ENCODE measurements around the gene ANAPC7.
"Not testable (repeated sequence)": the region's sequence is repeated elsewhere in the genome, so short reads cannot be mapped to it uniquely, and the experiment has no call there.

ANAPC7 gene

GRCh38 chr12:110367181-110367864 is 36.2 kb downstream of the ANAPC7 start:
- ChIA-PET POLR2A (no interaction called here), CTCF (interaction anchor here (0.7 to 1.5 kb wide), 2 partner anchors 64 to 83 kb away, joined by 5 to 6 read pairs; partner anchors contain the start of gene ARPC3)
- DNase-seq (ENCODE audit: extremely low spot score) = no peak
- TF ChIP-seq SUZ12 (IDR thresholded peaks at IDR 0.05) (no peak), L3MBTL2 (conservative IDR thresholded peaks at IDR 0.05) (no peak), ZNF384 (IDR thresholded peaks at IDR 0.05) (no peak), LEF1 (IDR thresholded peaks at IDR 0.05; ENCODE audit: borderline replicate concordance) (no peak), ELF4 (IDR thresholded peaks at IDR 0.05) (no peak), BHLHE40 (IDR thresholded peaks at IDR 0.05; ENCODE audit: borderline replicate concordance) (no peak), SP1 (IDR thresholded peaks at IDR 0.05) (no peak), ARNT (IDR thresholded peaks at IDR 0.05) (no peak), NFRKB (IDR thresholded peaks at IDR 0.05) (no peak), CTBP1 (IDR thresholded peaks at IDR 0.05; ENCODE audit: borderline replicate concordance) (no peak), HDGF (IDR thresholded peaks at IDR 0.05; ENCODE audit: borderline replicate concordance) (no peak), PKNOX1 (IDR thresholded peaks at IDR 0.05) (no peak), TARDBP (IDR thresholded peaks at IDR 0.05) (no peak), FOXK2 (IDR thresholded peaks at IDR 0.05) (no peak), FOXM1 (IDR thresholded peaks at IDR 0.05; ENCODE audit: borderline replicate concordance) (no peak), FOXA1 (IDR thresholded peaks at IDR 0.05) (no peak)

GRCh38 chr12:110366321-110367142 is 37.0 kb downstream of the ANAPC7 start:
- TF ChIP-seq ZNF384 (IDR thresholded peaks at IDR 0.05) (no peak), CTBP1 (IDR thresholded peaks at IDR 0.05; ENCODE audit: borderline replicate concordance) (no peak), FOXA1 (IDR thresholded peaks at IDR 0.05) (no peak), BHLHE40 (IDR thresholded peaks at IDR 0.05; ENCODE audit: borderline replicate concordance) (no peak), SUZ12 (IDR thresholded peaks at IDR 0.05) (no peak), ELF4 (IDR thresholded peaks at IDR 0.05) (no peak), ARNT (IDR thresholded peaks at IDR 0.05) (no peak), NFRKB (IDR thresholded peaks at IDR 0.05) (no peak), FOXM1 (IDR thresholded peaks at IDR 0.05; ENCODE audit: borderline replicate concordance) (no peak), TARDBP (IDR thresholded peaks at IDR 0.05) (no peak), L3MBTL2 (conservative IDR thresholded peaks at IDR 0.05) (no peak), HDGF (IDR thresholded peaks at IDR 0.05; ENCODE audit: borderline replicate concordance) (no peak), FOXK2 (IDR thresholded peaks at IDR 0.05) (no peak), SP1 (IDR thresholded peaks at IDR 0.05) (no peak), PKNOX1 (IDR thresholded peaks at IDR 0.05) (no peak), LEF1 (IDR thresholded peaks at IDR 0.05; ENCODE audit: borderline replicate concordance) (no peak)
- no peak for DNase-seq (ENCODE audit: extremely low spot score)
- CTCF ChIA-PET = interaction anchor here (0.7 to 1.5 kb wide), 2 partner anchors 65 to 83 kb away, joined by 5 to 6 read pairs; partner anchors contain the start of gene ARPC3
- POLR2A ChIA-PET = no interaction called here

- POLR2A ChIA-PET = no interaction called here
Observed at GRCh38 chr12:110365489-110366320, 37.8 kb downstream of the ANAPC7 start.

GRCh38 chr12:110361216-110361615 is 42.3 kb downstream of the ANAPC7 start:
- ChIA-PET CTCF (no interaction called here), POLR2A (no interaction called here)
- DNase-seq (ENCODE audit: extremely low spot score) = no peak
- TF ChIP-seq BHLHE40 (IDR thresholded peaks at IDR 0.05; ENCODE audit: borderline replicate concordance) (no peak), FOXA1 (IDR thresholded peaks at IDR 0.05) (no peak), SUZ12 (IDR thresholded peaks at IDR 0.05) (no peak), LEF1 (IDR thresholded peaks at IDR 0.05; ENCODE audit: borderline replicate concordance) (no peak), ZNF384 (IDR thresholded peaks at IDR 0.05) (no peak), PKNOX1 (IDR thresholded peaks at IDR 0.05) (no peak), CTBP1 (IDR thresholded peaks at IDR 0.05; ENCODE audit: borderline replicate concordance) (no peak)

More at GRCh38 chr12:110365489-110366320, 37.8 kb downstream of the ANAPC7 start:
- no peak for TF ChIP-seq TARDBP (IDR thresholded peaks at IDR 0.05)
- no peak for TF ChIP-seq LEF1 (IDR thresholded peaks at IDR 0.05; ENCODE audit: borderline replicate concordance)
- no peak for TF ChIP-seq ARNT (IDR thresholded peaks at IDR 0.05)
- CTCF ChIA-PET = no interaction called here
- no peak for DNase-seq (ENCODE audit: extremely low spot score)

- POLR2A ChIA-PET = not testable (repeated sequence)
- CTCF ChIA-PET = interaction anchor here (0.6 kb wide), 2 partner anchors 85 to 193 kb away, joined by 3 to 6 read pairs; no protein-coding TSS in a partner anchor
- peak; percentile 38 for DNase-seq (ENCODE audit: extremely low spot score)
- peak; percentile 53; the same call in 1 of the 2 replicates for TF ChIP-seq ZNF384 (IDR thresholded peaks at IDR 0.05)
Observed at GRCh38 chr12:110358384-110359097, 45.0 kb downstream of the ANAPC7 start.

All from HEK293T (cell line).